ENCODE measurements around the gene PAX1. TPM values are rescaled to one million over a fixed set of nuclear protein-coding genes. Genes with fewer than 3 reads are reported as not detected.

Gene PAX1
- total RNA-seq, 1 experiment from 2014 or later = 0.09 TPM

DNA sequence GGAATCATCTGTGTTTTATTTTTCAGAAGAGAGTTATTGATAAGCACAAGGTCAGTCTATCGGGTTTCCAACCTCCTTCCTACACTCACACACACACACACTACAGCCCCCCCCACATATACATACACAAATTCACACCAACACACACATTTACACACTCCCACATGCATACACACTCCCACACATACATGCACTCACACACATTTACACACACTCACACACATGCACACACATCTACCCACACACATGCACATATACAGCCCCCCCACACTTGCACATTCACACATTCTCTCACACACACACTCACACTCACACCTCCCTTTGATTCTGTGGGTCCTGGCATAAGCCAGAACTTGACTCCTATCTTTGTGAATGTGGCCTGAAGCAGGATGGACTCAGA lies 34.5 kb upstream of the PAX1 start:
- intact Hi-C loops (cut with micrococcal nuclease; ENCODE audit: unreplicated experiment) = no loop called here
- Histone ChIP-seq H3K36me3 (ENCODE audit: insufficient read depth, low read length, poor library complexity, severe bottlenecking) (no peaks in the 10 kb centered on the region), H3K27ac (ENCODE audit: low read depth, low read length, poor library complexity, severe bottlenecking) (no peak overlapping the region), H3K27me3 (replicated peaks; ENCODE audit: insufficient read depth, low read depth, low read length, poor library complexity) (no peaks in the 10 kb centered on the region), H3K4me3 (ENCODE audit: low read depth, low read length, poor library complexity, severe bottlenecking) (no peak overlapping the region), H3K9me3 (ENCODE audit: low read depth, low read length, poor library complexity, severe bottlenecking) (no peaks in the 10 kb centered on the region), H3K4me1 (ENCODE audit: insufficient read depth, low read length, poor library complexity, severe bottlenecking) (no peaks in the 10 kb centered on the region)
- no peak for DNase-seq (ENCODE audit: low spot score)
- BruUV-seq (replicated peaks) = no TSS peak
- POLR2A ChIA-PET (ENCODE audit: low non-redundant PET) = interaction anchor here (0.6 kb wide), 2 partner anchors 106 to 1262 kb away, joined by 5 to 9 read pairs; no protein-coding TSS in a partner anchor
- no peak for TF ChIP-seq EZH2 (IDR thresholded peaks at IDR 0.05; ENCODE audit: borderline replicate concordance, low read depth, low read length, poor library complexity, severe bottlenecking)
- TF ChIP-seq, protein P1, sequence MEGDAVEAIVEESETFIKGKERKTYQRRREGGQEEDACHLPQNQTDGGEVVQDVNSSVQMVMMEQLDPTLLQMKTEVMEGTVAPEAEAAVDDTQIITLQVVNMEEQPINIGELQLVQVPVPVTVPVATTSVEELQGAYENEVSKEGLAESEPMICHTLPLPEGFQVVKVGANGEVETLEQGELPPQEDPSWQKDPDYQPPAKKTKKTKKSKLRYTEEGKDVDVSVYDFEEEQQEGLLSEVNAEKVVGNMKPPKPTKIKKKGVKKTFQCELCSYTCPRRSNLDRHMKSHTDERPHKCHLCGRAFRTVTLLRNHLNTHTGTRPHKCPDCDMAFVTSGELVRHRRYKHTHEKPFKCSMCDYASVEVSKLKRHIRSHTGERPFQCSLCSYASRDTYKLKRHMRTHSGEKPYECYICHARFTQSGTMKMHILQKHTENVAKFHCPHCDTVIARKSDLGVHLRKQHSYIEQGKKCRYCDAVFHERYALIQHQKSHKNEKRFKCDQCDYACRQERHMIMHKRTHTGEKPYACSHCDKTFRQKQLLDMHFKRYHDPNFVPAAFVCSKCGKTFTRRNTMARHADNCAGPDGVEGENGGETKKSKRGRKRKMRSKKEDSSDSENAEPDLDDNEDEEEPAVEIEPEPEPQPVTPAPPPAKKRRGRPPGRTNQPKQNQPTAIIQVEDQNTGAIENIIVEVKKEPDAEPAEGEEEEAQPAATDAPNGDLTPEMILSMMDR (conservative IDR thresholded peaks at IDR 0.05; ENCODE audit: low read depth, low read length) = no peak
- CTCF ChIA-PET = no interaction called here

DNA sequence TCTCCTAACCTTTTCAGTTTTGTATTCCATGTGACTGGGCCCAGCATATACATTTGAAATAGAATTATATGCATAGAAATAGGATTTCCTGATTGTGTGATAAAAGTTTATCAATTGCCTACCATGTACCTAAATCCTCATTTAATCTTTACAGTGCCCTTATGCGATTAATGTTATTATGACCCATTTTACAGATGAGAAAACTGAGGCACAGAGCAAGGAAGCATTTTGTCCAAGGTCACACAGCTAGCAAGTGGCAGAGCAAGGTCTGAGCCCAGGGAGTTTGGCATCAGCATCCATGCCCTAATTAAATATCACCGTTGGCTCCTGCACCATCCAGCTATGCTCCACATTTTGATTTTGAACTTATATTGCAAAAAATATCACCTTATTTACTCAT lies 28.2 kb upstream of the PAX1 start:
- H3K36me3 ChIP-seq (ENCODE audit: insufficient read depth, low read length, poor library complexity, severe bottlenecking) = no peaks in the 10 kb centered on the region
- H3K4me1 ChIP-seq (ENCODE audit: insufficient read depth, low read length, poor library complexity, severe bottlenecking) = peaks cover under 1% of the 10 kb centered on the region
- no peaks in the 10 kb centered on the region for H3K9me3 ChIP-seq (ENCODE audit: low read depth, low read length, poor library complexity, severe bottlenecking)
- H3K4me3 ChIP-seq (ENCODE audit: low read depth, low read length, poor library complexity, severe bottlenecking) = no peak overlapping the region
- H3K27me3 ChIP-seq (replicated peaks; ENCODE audit: insufficient read depth, low read depth, low read length, poor library complexity) = no peaks in the 10 kb centered on the region
- CTCF ChIA-PET = no interaction called here
- POLR2A ChIA-PET (ENCODE audit: low non-redundant PET) = no interaction called here
- no peak for DNase-seq (ENCODE audit: low spot score)
- intact Hi-C loops (cut with micrococcal nuclease; ENCODE audit: unreplicated experiment) = no loop called here
- BruUV-seq (replicated peaks) = no TSS peak
- TF ChIP-seq EZH2 (IDR thresholded peaks at IDR 0.05; ENCODE audit: borderline replicate concordance, low read depth, low read length, poor library complexity, severe bottlenecking) = no peak
- TF ChIP-seq, protein P1 (conservative IDR thresholded peaks at IDR 0.05; ENCODE audit: low read depth, low read length) = no peak
- no peak overlapping the region for H3K27ac ChIP-seq (ENCODE audit: low read depth, low read length, poor library complexity, severe bottlenecking)

DNA sequence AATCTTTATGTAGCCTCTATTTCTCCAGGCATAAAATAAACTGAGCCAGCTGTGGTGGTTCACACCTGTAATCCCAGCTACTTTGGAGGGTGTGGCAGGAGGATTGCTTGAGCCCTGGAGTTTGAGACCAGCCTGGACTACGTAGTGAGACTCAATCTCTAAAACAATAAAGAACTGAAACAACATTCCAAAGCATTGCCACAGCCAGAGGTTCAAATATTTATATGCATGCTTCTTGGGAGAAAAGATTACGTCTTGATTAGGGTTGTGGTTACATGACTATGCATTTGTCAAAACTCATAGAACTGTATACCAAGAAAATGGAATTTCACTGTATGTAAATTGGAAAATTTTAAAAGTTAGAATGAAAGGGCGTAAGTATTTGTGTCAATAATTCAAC lies 27.7 kb upstream of the PAX1 start:
- H3K4me3 ChIP-seq (ENCODE audit: low read depth, low read length, poor library complexity, severe bottlenecking) = no peak overlapping the region
- no peaks in the 10 kb centered on the region for H3K9me3 ChIP-seq (ENCODE audit: low read depth, low read length, poor library complexity, severe bottlenecking)
- TF ChIP-seq, protein P1 (conservative IDR thresholded peaks at IDR 0.05; ENCODE audit: low read depth, low read length) = no peak
- TF ChIP-seq EZH2 (IDR thresholded peaks at IDR 0.05; ENCODE audit: borderline replicate concordance, low read depth, low read length, poor library complexity, severe bottlenecking) = no peak
- H3K27ac ChIP-seq (ENCODE audit: low read depth, low read length, poor library complexity, severe bottlenecking) = no peak overlapping the region
- H3K36me3 ChIP-seq (ENCODE audit: insufficient read depth, low read length, poor library complexity, severe bottlenecking) = no peaks in the 10 kb centered on the region
- no peaks in the 10 kb centered on the region for H3K27me3 ChIP-seq (replicated peaks; ENCODE audit: insufficient read depth, low read depth, low read length, poor library complexity)
- intact Hi-C loops (cut with micrococcal nuclease; ENCODE audit: unreplicated experiment) = no loop called here
- DNase-seq (ENCODE audit: low spot score) = no peak
- CTCF ChIA-PET = no interaction called here
- H3K4me1 ChIP-seq (ENCODE audit: insufficient read depth, low read length, poor library complexity, severe bottlenecking) = peaks cover 5% of the 10 kb centered on the region
- BruUV-seq (replicated peaks) = no TSS peak
- POLR2A ChIA-PET (ENCODE audit: low non-redundant PET) = no interaction called here

All from A673 (cell line).